Measurements from ENCODE around the gene KSR1.

DNA sequence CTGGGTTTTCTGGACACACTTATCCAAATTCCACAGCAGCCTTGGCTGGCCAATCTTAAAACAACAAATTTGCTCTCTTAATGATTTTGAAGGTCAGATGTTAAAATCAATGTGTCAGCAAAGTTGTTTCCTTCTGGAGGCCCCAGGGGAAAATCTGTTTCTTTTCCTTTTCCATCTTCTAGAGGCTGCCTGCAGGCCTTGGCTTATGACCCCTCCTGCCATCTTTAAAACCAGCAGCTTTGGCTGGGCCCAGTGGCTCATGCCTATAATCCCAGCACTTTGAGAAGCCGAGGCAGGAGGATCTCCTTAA is 177.7 kb downstream of the KSR1 start:
- TF ChIP-seq ZNF687 (IDR thresholded peaks at IDR 0.05) (no peak), SMC3 (IDR thresholded peaks at IDR 0.05; ENCODE audit: borderline replicate concordance, low read length) (no peak)
- TF ChIP-seq, protein P1, sequence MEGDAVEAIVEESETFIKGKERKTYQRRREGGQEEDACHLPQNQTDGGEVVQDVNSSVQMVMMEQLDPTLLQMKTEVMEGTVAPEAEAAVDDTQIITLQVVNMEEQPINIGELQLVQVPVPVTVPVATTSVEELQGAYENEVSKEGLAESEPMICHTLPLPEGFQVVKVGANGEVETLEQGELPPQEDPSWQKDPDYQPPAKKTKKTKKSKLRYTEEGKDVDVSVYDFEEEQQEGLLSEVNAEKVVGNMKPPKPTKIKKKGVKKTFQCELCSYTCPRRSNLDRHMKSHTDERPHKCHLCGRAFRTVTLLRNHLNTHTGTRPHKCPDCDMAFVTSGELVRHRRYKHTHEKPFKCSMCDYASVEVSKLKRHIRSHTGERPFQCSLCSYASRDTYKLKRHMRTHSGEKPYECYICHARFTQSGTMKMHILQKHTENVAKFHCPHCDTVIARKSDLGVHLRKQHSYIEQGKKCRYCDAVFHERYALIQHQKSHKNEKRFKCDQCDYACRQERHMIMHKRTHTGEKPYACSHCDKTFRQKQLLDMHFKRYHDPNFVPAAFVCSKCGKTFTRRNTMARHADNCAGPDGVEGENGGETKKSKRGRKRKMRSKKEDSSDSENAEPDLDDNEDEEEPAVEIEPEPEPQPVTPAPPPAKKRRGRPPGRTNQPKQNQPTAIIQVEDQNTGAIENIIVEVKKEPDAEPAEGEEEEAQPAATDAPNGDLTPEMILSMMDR (IDR thresholded peaks at IDR 0.05 in 2 of 3, conservative IDR thresholded peaks at IDR 0.05 in 1 of 3; ENCODE audit: control insufficient read depth in 2 of 3, extremely low read depth in 1 of 3, insufficient read depth in 1 of 3, low read depth in 3 of 3, low read length in 3 of 3) = no peak

Data from GM12878 (cell line).